Breast epithelium (tissue), 3 donors: ENCODE results near the gene PTPRM.

Experiments
- POLR2A ChIP-seq: fragments of 450-650 bp; IDR thresholded peaks from one replicate; pipeline ENCODE4 v1.6.1; 2016; ENCODE audit warnings: antibody characterized with exemption, mild to moderate bottlenecking, moderate library complexity
- POLR2AphosphoS5 ChIP-seq, 3 donors: sonication (generic); formaldehyde crosslinking; IDR thresholded peaks; one replicate each; pipeline ENCODE4 v1.6.1; 2017; ENCODE audit warnings: antibody characterized with exemption in 3 of 3
- TF ChIP-seq, protein P1 (sequence below), 3 donors: fragments of 450-650 bp; IDR thresholded peaks; one replicate each; pipeline ENCODE4 v1.5.1; 2016 to 2017; ENCODE audit warnings: antibody characterized with exemption in 3 of 3, mild to moderate bottlenecking in 3 of 3, moderate library complexity in 3 of 3

DNA sequence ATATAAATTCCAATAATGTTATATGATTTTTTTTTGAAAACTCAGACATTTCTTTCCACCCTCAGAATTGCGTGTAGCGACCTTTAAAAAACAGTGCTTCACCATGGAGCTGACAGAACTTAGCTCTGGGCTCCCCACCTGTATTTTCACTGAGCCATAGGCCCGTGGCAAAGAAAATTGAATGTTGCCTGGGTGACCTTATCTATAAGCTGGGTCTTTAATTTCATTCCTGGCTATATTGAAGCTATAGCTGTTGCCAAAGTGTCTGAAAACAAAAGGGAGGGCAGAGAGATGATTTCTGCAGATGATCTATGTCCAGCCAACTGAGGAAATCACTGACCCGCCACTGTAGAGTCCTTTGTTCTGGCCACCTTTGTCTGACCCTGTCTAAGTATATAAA is 411.7 kb downstream of the PTPRM start:
- TF ChIP-seq, protein P1, sequence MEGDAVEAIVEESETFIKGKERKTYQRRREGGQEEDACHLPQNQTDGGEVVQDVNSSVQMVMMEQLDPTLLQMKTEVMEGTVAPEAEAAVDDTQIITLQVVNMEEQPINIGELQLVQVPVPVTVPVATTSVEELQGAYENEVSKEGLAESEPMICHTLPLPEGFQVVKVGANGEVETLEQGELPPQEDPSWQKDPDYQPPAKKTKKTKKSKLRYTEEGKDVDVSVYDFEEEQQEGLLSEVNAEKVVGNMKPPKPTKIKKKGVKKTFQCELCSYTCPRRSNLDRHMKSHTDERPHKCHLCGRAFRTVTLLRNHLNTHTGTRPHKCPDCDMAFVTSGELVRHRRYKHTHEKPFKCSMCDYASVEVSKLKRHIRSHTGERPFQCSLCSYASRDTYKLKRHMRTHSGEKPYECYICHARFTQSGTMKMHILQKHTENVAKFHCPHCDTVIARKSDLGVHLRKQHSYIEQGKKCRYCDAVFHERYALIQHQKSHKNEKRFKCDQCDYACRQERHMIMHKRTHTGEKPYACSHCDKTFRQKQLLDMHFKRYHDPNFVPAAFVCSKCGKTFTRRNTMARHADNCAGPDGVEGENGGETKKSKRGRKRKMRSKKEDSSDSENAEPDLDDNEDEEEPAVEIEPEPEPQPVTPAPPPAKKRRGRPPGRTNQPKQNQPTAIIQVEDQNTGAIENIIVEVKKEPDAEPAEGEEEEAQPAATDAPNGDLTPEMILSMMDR (IDR thresholded peaks at IDR 0.05) = no peak
- TF ChIP-seq POLR2AphosphoS5 (IDR thresholded peaks at IDR 0.05) = no peak
- TF ChIP-seq POLR2A = no peak
